Epithelial cell of prostate (primary cell): Measurements from ENCODE around the gene CCDC137.

Source experiments
- DNase-seq: peaks from one replicate; pipeline ENCODE4 v3.0.0-alpha.2; 2011; ENCODE audit warnings: low read depth, low spot score
- H3K27ac ChIP-seq: fragments of 450-650 bp; 2 replicates; pipeline ENCODE4 v1.5.1; 2017; ENCODE audit warnings: mild to moderate bottlenecking

The CCDC137 gene

GRCh38 chr17:81680150-81680549, 13.6 kb downstream of the CCDC137 start:
- no peak for DNase-seq
- no peak overlapping the region for H3K27ac ChIP-seq

GRCh38 chr17:81681672-81682071, 15.1 kb downstream of the CCDC137 start:
- DNase-seq, result no peak
- no peak overlapping the region for H3K27ac ChIP-seq

DNA sequence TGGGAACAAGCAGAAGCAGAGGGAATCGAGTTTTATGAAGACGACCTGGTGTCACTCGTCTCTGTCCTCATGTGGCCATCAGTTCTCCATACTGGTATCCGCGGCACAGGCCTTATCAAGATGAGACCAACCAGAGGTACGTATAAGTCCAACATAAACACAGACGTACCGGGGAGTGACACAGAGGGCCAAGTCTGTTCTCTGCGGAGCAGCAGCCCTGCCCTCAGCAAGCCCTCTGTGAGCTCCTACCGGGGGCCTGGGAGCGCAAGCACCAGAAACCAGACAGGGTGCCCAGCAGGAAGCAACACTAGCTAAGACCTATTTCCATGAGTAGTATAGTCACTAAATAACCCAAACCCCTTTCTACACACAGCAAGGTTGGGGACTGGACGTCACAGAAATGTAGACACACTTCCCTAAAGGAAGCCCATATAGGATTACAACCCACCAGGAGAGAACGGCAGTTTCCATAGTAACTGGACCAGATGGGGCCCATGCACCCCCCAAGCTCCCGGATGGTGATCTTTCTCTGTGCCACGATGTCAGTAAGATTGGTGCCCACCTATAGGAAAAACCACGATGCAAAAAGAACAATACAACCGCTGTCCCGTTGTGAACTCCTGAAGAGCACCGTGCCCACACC, 16.1 kb downstream of the CCDC137 start:
- no peak for DNase-seq
- H3K27ac ChIP-seq, result peak overlapping the region; percentile 98

DNA sequence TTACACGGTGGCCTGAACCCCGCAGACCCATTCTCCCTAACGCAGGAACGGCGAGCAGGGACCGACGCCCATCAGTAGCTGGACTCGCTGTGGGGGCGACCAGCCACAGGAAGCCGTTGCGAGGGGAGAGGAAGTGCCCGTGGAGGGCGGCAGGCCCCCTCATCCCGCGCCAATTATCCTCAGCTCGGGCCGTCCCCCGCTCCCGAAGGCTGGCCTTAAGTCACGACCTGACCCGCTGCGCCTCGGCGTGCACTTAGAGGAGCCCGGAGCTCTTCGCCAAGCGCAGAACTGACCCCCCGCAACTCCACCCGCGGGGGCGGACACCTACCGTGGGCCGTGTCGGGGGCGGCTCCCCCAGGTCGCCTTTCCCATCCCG, 16.7 kb downstream of the CCDC137 start:
- no peak for DNase-seq

GRCh38 chr17:81683584-81684441, 17.3 kb downstream of the CCDC137 start, which contains the start of the genes ARL16 and HGS:
Gene ARL16, minus strand, starts transcription at chr17:81683797. Its CDS starts 44 bp downstream, at chr17:81683753.
Gene HGS, plus strand, starts transcription at chr17:81684011. Its CDS starts 56 bp downstream, at chr17:81684067.
- H3K27ac ChIP-seq, result peak within 1 kb of the TSS; percentile 98

More for the DNA sequence above, 16.7 kb downstream of the CCDC137 start:
- H3K27ac ChIP-seq, result peak overlapping the region; percentile 98

DNA sequence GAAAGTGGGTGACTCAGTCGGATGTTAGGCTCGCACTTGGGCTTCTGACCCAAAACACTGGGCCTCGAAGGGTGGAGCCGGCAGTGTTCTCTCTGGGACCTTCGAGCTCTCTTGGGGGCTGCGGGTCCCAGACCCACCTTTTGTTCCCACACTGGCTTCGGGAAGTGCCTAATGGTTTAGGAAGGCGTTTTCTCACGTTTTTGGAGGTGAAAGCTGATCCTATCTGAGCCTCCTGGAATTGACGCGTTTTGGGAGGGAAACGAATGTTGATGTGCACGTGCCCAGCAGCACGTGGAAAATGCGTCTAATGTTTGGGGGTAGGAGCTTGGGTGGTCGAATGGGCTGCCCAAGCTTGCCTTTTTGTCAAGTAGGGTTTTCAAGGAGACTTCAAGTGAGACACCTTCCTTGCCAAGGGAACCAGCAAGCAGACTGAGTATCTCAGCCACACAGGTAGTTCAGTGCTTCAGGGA, 17.9 kb downstream of the CCDC137 start:
- H3K27ac ChIP-seq, result peak overlapping the region; percentile 98
- peak; percentile 34 for DNase-seq

More at GRCh38 chr17:81683584-81684441, 17.3 kb downstream of the CCDC137 start, which contains the start of the genes ARL16 and HGS:
- peak; percentile 93 for DNase-seq

- peak; percentile 63 for DNase-seq
Observed at GRCh38 chr17:81685108-81685507, 18.6 kb downstream of the CCDC137 start.

DNA sequence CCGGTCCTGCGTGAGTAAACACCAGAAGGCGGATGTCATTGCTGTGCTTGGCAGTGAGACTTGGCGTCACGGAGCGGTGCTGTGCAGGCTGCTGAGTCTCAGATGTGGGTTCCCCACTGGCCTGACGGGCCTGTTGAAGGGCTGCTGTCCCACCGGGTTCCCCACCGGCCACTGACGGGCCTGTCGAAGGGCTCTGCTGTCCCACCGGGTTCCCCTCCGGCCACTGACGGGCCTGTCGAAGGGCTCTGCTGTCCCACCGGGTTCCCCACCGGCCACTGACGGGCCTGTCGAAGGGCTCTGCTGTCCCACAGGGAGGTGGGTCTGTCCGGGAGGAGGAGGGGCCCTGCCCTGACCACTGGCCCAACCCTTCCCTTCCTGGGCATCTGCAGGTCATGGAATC, 20.1 kb downstream of the CCDC137 start:
- H3K27ac ChIP-seq, result no peak overlapping the region
- no peak for DNase-seq

More at GRCh38 chr17:81685108-81685507, 18.6 kb downstream of the CCDC137 start:
- H3K27ac ChIP-seq, result peak overlapping the region; percentile 98

DNA sequence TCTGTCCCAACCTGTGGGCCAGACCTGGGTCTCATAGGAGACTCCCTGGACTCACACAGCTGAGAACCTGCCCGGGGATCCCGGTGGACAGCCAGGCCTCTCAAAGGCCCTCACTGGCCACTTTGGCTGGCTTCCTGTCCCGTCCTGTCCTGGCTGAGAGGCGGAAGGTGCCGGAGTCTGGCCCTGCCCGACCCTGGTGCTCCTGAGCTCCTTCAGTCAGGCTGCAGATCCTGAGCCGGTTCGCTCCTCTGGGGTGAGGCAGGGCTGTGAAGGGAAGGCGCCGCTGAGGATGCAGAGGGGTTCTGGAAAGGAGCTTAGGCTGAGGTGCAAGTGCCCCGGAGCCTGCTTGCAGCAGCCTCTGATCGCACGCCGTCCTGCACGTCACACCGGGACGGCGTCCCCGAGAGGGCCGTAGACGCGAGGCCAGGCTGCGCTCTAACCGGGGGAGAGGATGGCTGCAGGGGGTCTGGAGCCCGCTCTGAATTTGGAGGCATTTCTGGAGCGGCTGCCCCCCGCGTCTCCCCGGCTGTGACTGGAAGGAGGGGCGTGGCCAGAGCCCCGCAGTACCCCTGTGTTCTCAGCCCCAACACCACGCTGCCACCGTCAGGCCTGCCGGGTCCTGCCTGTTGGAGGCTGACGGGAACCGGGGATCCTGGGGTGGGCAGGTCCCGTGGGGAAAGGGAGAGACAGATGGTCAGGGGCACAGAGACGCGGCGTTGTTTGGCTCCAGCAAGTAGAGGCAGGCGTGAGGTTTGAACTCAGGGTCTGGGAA, 21.4 kb downstream of the CCDC137 start:
- no peak overlapping the region for H3K27ac ChIP-seq

GRCh38 chr17:81688616-81689015, 22.1 kb downstream of the CCDC137 start:
- no peak overlapping the region for H3K27ac ChIP-seq
- DNase-seq, result no peak

More for the DNA sequence above, 21.4 kb downstream of the CCDC137 start:
- no peak for DNase-seq

DNA sequence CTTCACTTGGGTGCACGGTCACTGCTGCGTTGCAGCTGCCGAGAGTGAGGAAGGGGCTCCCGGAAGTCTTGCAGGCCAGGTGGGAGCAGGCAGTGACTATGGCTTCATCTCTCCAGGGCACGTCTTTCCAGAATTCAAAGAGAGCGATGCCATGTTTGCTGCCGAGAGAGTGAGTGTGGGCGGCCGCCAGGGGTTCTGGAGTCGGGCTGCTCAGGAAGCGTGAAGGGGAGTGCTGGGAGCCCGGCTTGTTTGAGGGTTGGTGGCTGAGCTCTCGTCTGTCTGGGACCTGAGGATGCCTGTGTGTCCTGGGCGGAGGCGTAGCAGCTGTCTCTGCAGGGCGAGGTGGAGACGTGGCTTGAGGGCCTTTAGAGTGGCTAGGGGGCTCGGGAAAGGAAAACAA, 23.5 kb downstream of the CCDC137 start:
- DNase-seq, result no peak
- no peak overlapping the region for H3K27ac ChIP-seq

DNA sequence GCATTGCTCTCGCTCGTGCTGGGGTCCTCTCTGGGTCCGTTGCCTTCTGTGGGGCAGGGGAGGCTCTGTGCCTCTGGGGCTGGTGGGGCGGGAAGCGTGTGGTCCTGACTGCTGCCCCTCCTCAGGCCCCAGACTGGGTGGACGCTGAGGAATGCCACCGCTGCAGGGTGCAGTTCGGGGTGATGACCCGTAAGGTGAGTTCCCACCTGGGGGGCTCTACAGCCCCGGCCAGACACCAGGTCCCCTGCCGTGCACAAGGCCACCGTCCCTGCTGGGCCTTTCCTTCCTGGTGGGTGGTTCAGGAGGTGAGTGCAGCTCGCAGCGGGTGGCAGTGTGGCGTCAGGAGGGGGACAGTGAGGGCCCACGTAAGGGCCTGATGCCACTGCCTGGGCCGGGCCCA, 24.0 kb downstream of the CCDC137 start:
- no peak overlapping the region for H3K27ac ChIP-seq
- no peak for DNase-seq

DNA sequence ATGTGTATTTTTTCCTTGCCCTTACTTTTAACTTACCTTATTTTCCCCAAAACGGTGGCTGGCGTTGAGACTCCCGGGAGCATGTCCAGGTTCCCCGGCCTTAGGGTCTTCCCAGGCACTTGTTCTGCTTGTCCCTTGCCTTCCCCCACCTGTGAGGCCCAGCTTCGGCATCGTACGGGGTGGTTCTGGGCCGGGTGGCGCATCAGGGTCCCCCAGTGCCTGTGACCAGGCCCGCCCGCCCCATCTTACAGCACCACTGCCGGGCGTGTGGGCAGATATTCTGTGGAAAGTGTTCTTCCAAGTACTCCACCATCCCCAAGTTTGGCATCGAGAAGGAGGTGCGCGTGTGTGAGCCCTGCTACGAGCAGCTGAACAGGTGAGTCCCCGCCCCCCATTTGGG, 24.7 kb downstream of the CCDC137 start:
- no peak overlapping the region for H3K27ac ChIP-seq
- DNase-seq, result no peak

DNA sequence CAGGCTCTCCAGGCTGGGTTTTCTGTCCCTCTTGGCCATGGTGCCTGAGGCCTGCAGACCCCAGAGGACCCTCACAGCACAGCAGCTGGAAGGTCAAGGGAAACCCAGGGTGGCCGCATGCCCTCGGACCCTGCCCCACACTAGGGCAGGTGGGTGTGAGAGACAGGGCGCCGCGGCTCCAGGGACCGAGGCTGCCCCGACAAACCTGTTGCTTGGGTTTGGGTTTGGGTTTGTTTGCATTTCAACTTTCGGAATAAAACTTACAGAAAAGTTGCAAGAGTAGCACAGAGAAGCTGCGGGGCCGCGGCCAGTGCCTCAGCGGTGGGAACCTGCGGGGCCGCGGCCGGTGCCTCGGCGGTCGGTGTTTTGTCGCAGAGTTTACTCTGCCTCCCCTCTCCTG, 25.1 kb downstream of the CCDC137 start:
- H3K27ac ChIP-seq, result no peak overlapping the region

GRCh38 chr17:81693509-81694210, 27.1 kb downstream of the CCDC137 start:
- no peak for DNase-seq
- H3K27ac ChIP-seq, result no peak overlapping the region

More for the DNA sequence above, 25.1 kb downstream of the CCDC137 start:
- no peak for DNase-seq

GRCh38 chr17:81694810-81695209, 28.3 kb downstream of the CCDC137 start:
- H3K27ac ChIP-seq, result no peak overlapping the region
- DNase-seq, result no peak

- no peak for DNase-seq
- H3K27ac ChIP-seq, result no peak overlapping the region
Observed at GRCh38 chr17:81695211-81695610, 28.7 kb downstream of the CCDC137 start.

DNA sequence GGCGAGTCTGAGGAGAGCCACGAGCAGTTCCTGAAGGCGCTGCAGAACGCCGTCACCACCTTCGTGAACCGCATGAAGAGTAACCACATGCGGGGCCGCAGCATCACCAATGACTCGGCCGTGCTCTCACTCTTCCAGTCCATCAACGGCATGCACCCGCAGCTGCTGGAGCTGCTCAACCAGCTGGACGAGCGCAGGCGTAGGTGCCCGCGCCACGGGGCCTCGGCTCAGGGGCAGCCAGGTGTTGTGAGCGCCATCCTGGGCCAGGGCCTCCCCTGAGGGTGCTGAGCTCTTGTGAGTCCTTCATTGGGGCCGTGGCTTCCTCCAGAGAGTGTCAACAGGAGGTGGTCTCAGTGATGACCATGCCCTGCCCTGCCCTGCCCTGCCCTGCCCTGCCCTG, 29.3 kb downstream of the CCDC137 start:
- DNase-seq, result no peak
- H3K27ac ChIP-seq, result no peak overlapping the region

DNA sequence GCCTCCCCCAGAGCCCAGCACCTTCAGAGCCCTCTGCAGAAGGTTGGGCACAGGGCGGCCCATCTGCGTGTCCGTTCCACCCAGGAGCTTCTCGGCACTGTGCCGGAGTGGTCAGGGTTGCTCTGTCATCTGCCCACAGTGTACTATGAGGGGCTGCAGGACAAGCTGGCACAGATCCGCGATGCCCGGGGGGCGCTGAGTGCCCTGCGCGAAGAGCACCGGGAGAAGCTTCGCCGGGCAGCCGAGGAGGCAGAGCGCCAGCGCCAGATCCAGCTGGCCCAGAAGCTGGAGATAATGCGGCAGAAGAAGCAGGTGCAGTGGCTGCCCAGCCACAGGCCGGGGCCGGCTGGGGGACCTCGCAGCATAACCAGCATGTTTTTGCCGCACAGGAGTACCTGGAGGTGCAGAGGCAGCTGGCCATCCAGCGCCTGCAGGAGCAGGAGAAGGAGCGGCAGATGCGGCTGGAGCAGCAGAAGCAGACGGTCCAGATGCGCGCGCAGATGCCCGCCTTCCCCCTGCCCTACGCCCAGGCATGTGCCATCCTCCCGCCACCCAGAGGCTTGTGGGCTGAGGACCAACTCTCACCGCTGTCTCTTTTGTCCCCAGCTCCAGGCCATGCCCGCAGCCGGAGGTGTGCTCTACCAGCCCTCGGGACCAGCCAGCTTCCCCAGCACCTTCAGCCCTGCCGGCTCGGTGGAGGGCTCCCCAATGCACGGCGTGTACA, 29.8 kb downstream of the CCDC137 start:
- DNase-seq, result no peak

More for the DNA sequence above, 29.8 kb downstream of the CCDC137 start:
- no peak overlapping the region for H3K27ac ChIP-seq
